CD4-positive, alpha-beta T cell treated with Interleukin-17A for 4 hours (primary cell): ENCODE results near the gene ZNF92.
"Not testable (repeated sequence)": the region's sequence is repeated elsewhere in the genome, so short reads cannot be mapped to it uniquely, and the experiment has no call there.

Source experiments
- DNase-seq: peaks from one replicate; pipeline ENCODE4 v3.0.0-alpha.2; 2020; ENCODE audit warnings: mixed read lengths

ZNF92 gene

GRCh38 chr7:65429642-65430343, 56.1 kb downstream of the ZNF92 start:
- no peak for DNase-seq

- no peak for DNase-seq
Observed at GRCh38 chr7:65430344-65431186, 56.9 kb downstream of the ZNF92 start.

- DNase-seq: no peak
Observed at GRCh38 chr7:65434307-65434706, 60.7 kb downstream of the ZNF92 start.

GRCh38 chr7:65436163-65436562, 62.5 kb downstream of the ZNF92 start:
- no peak for DNase-seq

- no peak for DNase-seq
Observed at GRCh38 chr7:65438598-65438997, 64.9 kb downstream of the ZNF92 start.

GRCh38 chr7:65441010-65441409, 67.4 kb downstream of the ZNF92 start:
- DNase-seq: no peak

- DNase-seq: no peak
Observed at GRCh38 chr7:65444205-65444842, 70.7 kb downstream of the ZNF92 start.

GRCh38 chr7:65444899-65445823, 71.5 kb downstream of the ZNF92 start:
- no peak for DNase-seq

- DNase-seq: not testable (repeated sequence)
Observed at GRCh38 chr7:65447041-65447440, 73.4 kb downstream of the ZNF92 start.

GRCh38 chr7:65448816-65449504, 75.3 kb downstream of the ZNF92 start:
- DNase-seq: no peak

GRCh38 chr7:65449505-65449852, 75.8 kb downstream of the ZNF92 start:
- no peak for DNase-seq
